Measurements from ENCODE around the gene NUP210L. TPM values are rescaled to one million over a fixed set of nuclear protein-coding genes. Genes with fewer than 3 reads are reported as not detected.

The NUP210L gene
- total RNA-seq, 1 experiment from 2014 or later = 0.10 TPM

DNA sequence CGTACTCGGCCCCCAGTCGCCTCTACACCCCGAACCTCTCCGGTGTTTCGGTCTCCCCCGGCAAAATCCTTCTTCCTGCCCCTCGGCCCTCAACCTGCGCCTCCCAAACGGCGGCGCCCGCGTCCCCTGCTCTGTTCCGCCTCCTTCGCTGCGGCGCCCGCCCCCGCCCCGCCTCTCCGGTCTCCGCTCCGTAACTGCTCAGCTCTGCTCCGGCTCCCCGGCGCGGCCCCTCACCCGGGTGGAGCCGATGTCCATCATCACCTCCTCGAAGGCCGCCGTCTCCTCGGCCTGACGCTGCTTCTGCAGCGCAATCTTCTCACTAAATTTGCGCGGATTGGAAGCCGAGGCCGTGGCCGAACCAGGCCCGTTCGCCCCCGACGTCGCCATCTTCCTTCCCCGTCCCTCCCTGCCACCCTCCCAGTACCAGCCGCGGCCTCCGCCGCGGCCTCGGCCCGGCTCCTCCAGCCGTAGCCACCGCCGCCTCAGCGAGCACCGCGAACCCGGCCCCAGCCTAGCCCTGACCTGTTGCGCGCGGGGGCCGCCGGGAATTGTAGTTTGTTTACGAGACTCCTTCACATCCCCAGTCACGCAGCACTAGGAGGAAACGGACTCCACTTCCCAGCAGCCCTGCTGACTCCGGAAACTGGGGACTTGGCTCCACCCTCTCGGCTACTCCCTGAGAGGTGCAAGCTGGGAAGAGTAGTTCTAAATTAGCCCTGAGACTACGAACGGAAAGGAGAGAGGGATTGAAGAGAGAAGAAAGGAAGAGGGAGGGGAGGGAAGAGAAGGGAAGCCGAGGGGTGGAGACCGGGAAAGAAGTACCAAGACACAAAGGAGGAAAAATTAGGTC is 196.5 kb downstream of the NUP210L start, which contains the start of gene CRTC2 (continued):
- TF ChIP-seq TCF7L2 (IDR thresholded peaks at IDR 0.05; ENCODE audit: borderline replicate concordance, extremely low read depth, insufficient read depth, insufficient read length) = no peak
- no peak for TF ChIP-seq CEBPB (IDR thresholded peaks at IDR 0.05; ENCODE audit: low read depth)
- no peak for TF ChIP-seq CBX3 (IDR thresholded peaks at IDR 0.05; ENCODE audit: low read depth)
- TF ChIP-seq ZBTB33 (IDR thresholded peaks at IDR 0.05; ENCODE audit: extremely low read depth, insufficient replicate concordance, low read length) = peak; percentile 67
- TF ChIP-seq YY1 (IDR thresholded peaks at IDR 0.05; ENCODE audit: extremely low read depth, insufficient replicate concordance, low read depth, low read length) = no peak
- TF ChIP-seq REST (IDR thresholded peaks at IDR 0.05; ENCODE audit: low read depth) = no peak
- TF ChIP-seq JUND (IDR thresholded peaks at IDR 0.05) = no peak
